Tibial nerve (tissue), 4 donors: ENCODE data around the gene PRDM1. TPM values are rescaled to one million over a fixed set of nuclear protein-coding genes. Genes with fewer than 3 reads are reported as not detected.

ENCODE experiments used
- DNase-seq, 2 donors: peaks; one replicate each; pipeline ENCODE4 v3.0.0-alpha.2; 2019; ENCODE audit warnings: low spot score in 2 of 2
- H3K27ac ChIP-seq, 4 donors: fragments of 200-600 bp; sonication (generic) in 3 of 4; one replicate each; pipeline ENCODE4 v1.5.1; 2017 to 2019; ENCODE audit warnings: mild to moderate bottlenecking in 1 of 4
- H3K27me3 ChIP-seq, 2 donors: fragments of 200-600 bp; sonication (generic) in 1 of 2; one replicate each; pipeline versions ENCODE4 v1.5.1 to v1.6.0; 2017 to 2019
- H3K36me3 ChIP-seq, 3 donors: fragments of 200-600 bp; sonication (generic); one replicate each; pipeline ENCODE4 v1.5.1; 2018 to 2019
- H3K4me1 ChIP-seq, 4 donors: fragments of 200-600 bp; sonication (generic) in 3 of 4; one replicate each; pipeline ENCODE4 v1.5.1; 2017 to 2019
- H3K4me3 ChIP-seq, 4 donors: fragments of 200-600 bp; sonication (generic) in 3 of 4; one replicate each; pipeline ENCODE4 v1.5.1; 2017 to 2019; ENCODE audit warnings: mild to moderate bottlenecking in 1 of 4, moderate library complexity in 1 of 4
- H3K9me3 ChIP-seq, 4 donors: fragments of 200-600 bp; sonication (generic) in 3 of 4; one replicate each; pipeline ENCODE4 v1.5.1; 2017 to 2019
- EP300 ChIP-seq, 2 donors: sonication (generic); formaldehyde crosslinking; IDR thresholded peaks; one replicate each; pipeline ENCODE4 v1.6.1; 2017; ENCODE audit warnings: antibody characterized with exemption in 2 of 2, mild to moderate bottlenecking in 1 of 2
- POLR2A ChIP-seq, 2 donors: fragments of 450-650 bp; IDR thresholded peaks; one replicate each; pipeline ENCODE4 v1.6.1; 2017; ENCODE audit warnings: antibody characterized with exemption in 2 of 2, mild to moderate bottlenecking in 2 of 2, moderate library complexity in 2 of 2
- WGBS, 2 donors: methylation state at CpG; one replicate each; pipeline ENCODE4 v1.1.5; 2018; 5-methylcytosine and 5-hydroxymethylcytosine counted together
- total RNA-seq, 4 donors: library from RNA; depleted of rRNA; stranded (reverse); fragments of >200 nt; gene quantifications; one replicate each; pipeline ENCODE4 v1.1.0, GENCODE V29; 2016
- TF ChIP-seq, protein P1 (sequence below), 5 experiments: fragments of 200-600 bp in 3 of 5; fragments of 450-650 bp in 2 of 5; sonication (generic) in 3 of 5; IDR thresholded peaks; one replicate each; pipeline ENCODE4 v1.5.1; 2016 to 2019; ENCODE audit warnings: antibody characterized with exemption in 5 of 5, mild to moderate bottlenecking in 3 of 5, moderate library complexity in 2 of 5

Gene PRDM1
- total RNA-seq, 4 donors from 2014 or later, result 2.1 to 17.3 (median 5.6) TPM

DNA sequence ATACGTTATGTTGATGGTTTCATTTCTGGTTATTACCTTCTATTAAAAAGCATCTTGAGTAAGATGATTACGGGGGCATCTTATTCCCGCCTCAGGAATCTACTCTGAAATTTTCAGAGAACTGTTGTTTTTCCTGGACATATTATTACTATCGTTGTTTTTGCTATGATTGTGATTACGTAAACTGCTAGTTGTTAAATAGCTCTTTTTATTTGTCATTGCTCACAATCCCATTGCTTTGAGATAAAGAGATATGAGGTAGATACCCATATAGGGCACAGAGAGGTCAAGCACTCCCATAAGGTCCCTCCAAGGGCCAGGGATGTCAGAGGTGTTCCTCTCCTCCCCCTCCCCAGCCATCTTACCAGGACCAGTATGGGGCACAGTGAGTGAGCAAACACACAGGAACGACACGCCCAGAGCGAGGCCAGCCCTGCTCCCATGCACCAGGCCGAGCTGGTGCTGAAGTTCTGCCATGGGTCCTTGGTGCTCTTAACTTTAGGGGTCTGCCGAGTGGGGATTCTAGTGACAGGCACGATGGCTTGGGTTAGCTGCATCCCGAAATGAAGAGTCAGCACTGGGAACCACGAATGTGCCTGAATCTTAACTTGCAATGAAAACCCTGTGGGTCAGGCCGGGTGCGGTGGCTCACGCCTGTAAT, 49.9 kb downstream of the PRDM1 start:
- TF ChIP-seq, protein P1, sequence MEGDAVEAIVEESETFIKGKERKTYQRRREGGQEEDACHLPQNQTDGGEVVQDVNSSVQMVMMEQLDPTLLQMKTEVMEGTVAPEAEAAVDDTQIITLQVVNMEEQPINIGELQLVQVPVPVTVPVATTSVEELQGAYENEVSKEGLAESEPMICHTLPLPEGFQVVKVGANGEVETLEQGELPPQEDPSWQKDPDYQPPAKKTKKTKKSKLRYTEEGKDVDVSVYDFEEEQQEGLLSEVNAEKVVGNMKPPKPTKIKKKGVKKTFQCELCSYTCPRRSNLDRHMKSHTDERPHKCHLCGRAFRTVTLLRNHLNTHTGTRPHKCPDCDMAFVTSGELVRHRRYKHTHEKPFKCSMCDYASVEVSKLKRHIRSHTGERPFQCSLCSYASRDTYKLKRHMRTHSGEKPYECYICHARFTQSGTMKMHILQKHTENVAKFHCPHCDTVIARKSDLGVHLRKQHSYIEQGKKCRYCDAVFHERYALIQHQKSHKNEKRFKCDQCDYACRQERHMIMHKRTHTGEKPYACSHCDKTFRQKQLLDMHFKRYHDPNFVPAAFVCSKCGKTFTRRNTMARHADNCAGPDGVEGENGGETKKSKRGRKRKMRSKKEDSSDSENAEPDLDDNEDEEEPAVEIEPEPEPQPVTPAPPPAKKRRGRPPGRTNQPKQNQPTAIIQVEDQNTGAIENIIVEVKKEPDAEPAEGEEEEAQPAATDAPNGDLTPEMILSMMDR (IDR thresholded peaks at IDR 0.05), result no peak
- TF ChIP-seq POLR2A (IDR thresholded peaks at IDR 0.05), result no peak
- TF ChIP-seq EP300 (IDR thresholded peaks at IDR 0.05), result no peak
- WGBS, 2 donors, result 87 to 91% methylated on average over 16 of the region's 16 CpGs
- H3K27ac ChIP-seq, result no peak overlapping the region
- no peaks in the 10 kb centered on the region for H3K27me3 ChIP-seq
- no peaks in the 10 kb centered on the region for H3K9me3 ChIP-seq
- no peaks in the 10 kb centered on the region for H3K36me3 ChIP-seq
- no peaks in the 10 kb centered on the region for H3K4me1 ChIP-seq
- no peak overlapping the region for H3K4me3 ChIP-seq
- DNase-seq, result no peak

DNA sequence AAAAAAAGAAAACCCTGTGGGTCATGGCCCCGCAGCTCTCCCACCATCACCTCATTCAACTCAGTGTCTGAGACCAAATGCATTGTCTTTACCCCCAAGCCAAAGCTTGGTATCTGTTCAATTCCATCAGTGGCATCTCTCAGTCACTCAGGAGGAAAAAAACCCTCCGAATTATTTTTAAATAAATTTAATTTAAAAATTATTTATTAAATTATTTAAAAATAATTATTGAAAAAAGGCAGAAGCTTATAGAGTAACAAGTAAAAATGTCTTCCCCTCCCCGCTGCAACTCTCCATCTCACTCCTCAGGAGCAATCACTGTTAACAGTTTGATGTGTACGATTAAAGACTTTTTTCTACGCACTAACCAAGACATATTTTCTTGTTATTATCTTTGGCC, 50.7 kb downstream of the PRDM1 start:
- WGBS, 2 donors, result 94 to 95% methylated on average over 5 of the region's 5 CpGs
- Histone ChIP-seq H3K4me3 (no peak overlapping the region), H3K36me3 (no peaks in the 10 kb centered on the region), H3K9me3 (no peaks in the 10 kb centered on the region), H3K4me1 (no peaks in the 10 kb centered on the region), H3K27me3 (no peaks in the 10 kb centered on the region), H3K27ac (no peak overlapping the region)
- no peak for DNase-seq
- no peak for TF ChIP-seq EP300 (IDR thresholded peaks at IDR 0.05)
- TF ChIP-seq POLR2A (IDR thresholded peaks at IDR 0.05), result no peak
- TF ChIP-seq, protein P1 (IDR thresholded peaks at IDR 0.05), result no peak

DNA sequence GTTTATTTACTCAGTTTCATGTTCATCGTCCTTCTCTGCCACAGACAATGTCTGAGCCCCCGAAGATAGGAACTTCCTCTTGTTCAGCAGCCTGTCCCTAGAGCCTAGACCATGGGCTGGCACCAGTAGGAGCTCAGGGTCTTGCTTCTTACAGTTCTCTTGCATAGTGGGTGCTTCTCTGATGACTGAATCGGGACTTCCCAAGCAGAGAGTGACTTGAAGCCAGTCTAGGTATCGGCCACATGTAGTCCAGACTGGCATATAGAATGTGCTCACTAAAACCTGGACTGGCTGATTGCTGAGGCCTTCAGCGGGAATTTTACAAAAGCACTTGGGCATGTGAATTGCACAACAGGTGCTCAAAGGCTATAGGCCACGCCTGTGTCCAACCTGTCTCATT, 52.0 kb downstream of the PRDM1 start:
- peaks cover 0 to 3% (median 0%) of the 10 kb centered on the region in 4 donors for H3K4me1 ChIP-seq
- H3K27ac ChIP-seq, result no peak overlapping the region
- DNase-seq, result no peak
- H3K9me3 ChIP-seq, result no peaks in the 10 kb centered on the region
- WGBS, 2 donors, result 86 to 87% methylated on average over 6 of the region's 6 CpGs
- no peak overlapping the region for H3K4me3 ChIP-seq
- H3K27me3 ChIP-seq, result no peaks in the 10 kb centered on the region
- no peak for TF ChIP-seq POLR2A (IDR thresholded peaks at IDR 0.05)
- TF ChIP-seq, protein P1 (IDR thresholded peaks at IDR 0.05), result no peak
- no peak for TF ChIP-seq EP300 (IDR thresholded peaks at IDR 0.05)
- H3K36me3 ChIP-seq, result no peaks in the 10 kb centered on the region

DNA sequence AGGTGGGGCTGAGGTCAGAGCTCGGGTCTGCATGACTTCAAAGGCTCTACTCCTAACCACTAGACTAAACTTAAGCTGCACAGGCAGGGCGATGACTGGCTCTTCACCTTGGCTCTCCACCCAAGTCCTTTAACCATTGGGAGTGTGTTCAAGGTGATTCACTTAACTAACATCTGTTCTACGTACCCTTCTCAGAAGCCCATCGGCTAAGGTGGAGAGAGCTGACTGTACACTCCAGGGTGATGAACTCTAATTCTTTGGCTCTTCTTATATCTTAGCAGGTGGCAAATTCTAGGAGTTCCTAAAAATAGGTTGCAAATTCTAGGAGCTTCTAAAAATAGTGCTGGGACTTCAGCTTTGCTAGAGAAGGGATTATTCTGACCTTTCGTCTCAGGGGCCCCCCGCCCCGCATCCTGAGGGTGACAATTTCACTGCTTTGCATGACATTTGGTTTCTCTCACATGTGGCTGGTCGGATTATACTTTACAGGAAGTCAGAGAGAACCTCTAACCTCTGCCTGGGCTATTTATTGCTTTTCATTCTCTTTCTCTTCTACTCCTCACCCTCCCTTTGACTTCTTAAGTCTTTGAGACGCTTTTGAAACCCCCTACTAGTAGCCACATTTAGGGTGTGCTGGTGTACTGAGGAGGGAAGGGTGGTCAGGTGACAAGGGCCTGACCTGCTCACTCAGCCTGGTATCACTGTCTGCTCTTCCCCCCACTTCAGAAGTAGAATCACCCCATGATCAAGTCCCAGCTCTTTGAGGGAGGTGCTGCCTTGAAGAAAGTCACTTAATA, 55.5 kb downstream of the PRDM1 start:
- no peak overlapping the region for H3K4me3 ChIP-seq
- 81 to 82% methylated on average over 9 of the region's 9 CpGs for WGBS, 2 donors
- peaks cover 0 to 3% (median 0%) of the 10 kb centered on the region in 4 donors for H3K4me1 ChIP-seq
- H3K27me3 ChIP-seq, result no peaks in the 10 kb centered on the region
- no peak for TF ChIP-seq EP300 (IDR thresholded peaks at IDR 0.05)
- no peak overlapping the region for H3K27ac ChIP-seq
- no peaks in the 10 kb centered on the region for H3K9me3 ChIP-seq
- DNase-seq, result no peak
- no peaks in the 10 kb centered on the region for H3K36me3 ChIP-seq

DNA sequence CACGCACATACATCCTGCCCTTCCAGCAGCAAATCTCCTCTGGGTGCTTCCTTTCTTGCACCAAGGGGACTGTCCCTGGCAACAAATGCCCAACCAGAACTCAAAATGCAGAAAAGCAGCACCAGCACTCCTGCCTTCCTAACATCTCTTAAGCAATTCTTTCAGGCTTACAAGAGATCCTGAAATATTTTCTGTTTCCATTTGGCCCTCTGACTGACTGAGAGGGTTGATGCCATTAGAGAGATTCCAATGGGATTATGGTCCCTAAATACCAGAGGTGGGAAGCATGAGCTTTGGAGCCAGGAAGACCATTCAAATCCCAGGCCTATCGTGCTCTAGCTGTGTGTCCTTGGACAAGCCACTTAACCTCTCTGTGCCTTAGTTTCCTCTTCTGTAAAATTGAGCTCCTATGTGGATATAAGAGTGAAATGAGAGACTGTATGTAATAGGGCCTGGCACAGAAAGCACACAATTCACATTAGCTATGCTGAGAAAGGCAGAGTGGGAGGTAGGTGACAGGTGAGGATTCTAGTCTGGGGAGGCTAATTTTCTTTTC, 56.8 kb downstream of the PRDM1 start:
- TF ChIP-seq, protein P1 (IDR thresholded peaks at IDR 0.05), result no peak
- TF ChIP-seq POLR2A (IDR thresholded peaks at IDR 0.05), result no peak
- TF ChIP-seq EP300 (IDR thresholded peaks at IDR 0.05), result no peak
- 78 to 79% methylated on average over 2 of the region's 2 CpGs for WGBS, 2 donors
- no peak for DNase-seq
- Histone ChIP-seq H3K9me3 (no peaks in the 10 kb centered on the region), H3K36me3 (no peaks in the 10 kb centered on the region), H3K4me3 (no peak overlapping the region), H3K27me3 (no peaks in the 10 kb centered on the region), H3K27ac (no peak overlapping the region), H3K4me1 (peaks cover 0 to 3% (median 0%) of the 10 kb centered on the region in 4 donors)
